Natural killer cell (primary cell): ENCODE data around the gene ZFP36L2. TPM values are rescaled to one million over a fixed set of nuclear protein-coding genes. Genes with fewer than 3 reads are reported as not detected.

Experiments
- ATAC-seq, 3 donors: fragments of 150-1000 bp in 2 of 3; fragments of 200-7000 bp in 1 of 3; cut with Tn5 transposase; 1 replicate in 1 of 3; 2 replicates in 2 of 3; pipeline ENCODE4 v1.10.0; 2021; ENCODE audit warnings: mild to moderate bottlenecking in 2 of 3, moderate library complexity in 2 of 3
- DNase-seq, 2 donors: peaks; one replicate each; pipeline versions ENCODE4 v3.0.0 to v3.0.0-alpha.2; 2013 to 2021; ENCODE audit warnings: mixed read lengths in 1 of 2
- H3K27ac ChIP-seq: one replicate; pipeline ENCODE4 v1.5.1; 2013; ENCODE audit warnings: mild to moderate bottlenecking, low read length
- H3K27me3 ChIP-seq: one replicate; pipeline ENCODE4 v1.6.1; 2013; ENCODE audit warnings: low read length; ENCODE audit not compliant: control insufficient read depth, insufficient read depth
- H3K36me3 ChIP-seq: one replicate; pipeline ENCODE4 v1.6.1; 2013; ENCODE audit warnings: low read length; ENCODE audit not compliant: control insufficient read depth, insufficient read depth
- H3K4me1 ChIP-seq: one replicate; pipeline ENCODE4 v1.6.1; 2013; ENCODE audit warnings: low read length; ENCODE audit not compliant: control insufficient read depth, insufficient read depth
- H3K4me3 ChIP-seq: one replicate; pipeline ENCODE4 v1.5.1; 2013; ENCODE audit warnings: low read length
- H3K9me3 ChIP-seq: one replicate; pipeline ENCODE4 v1.6.1; 2013; ENCODE audit warnings: low read length; ENCODE audit not compliant: control insufficient read depth, insufficient read depth
- H3K27ac Mint-ChIP-seq, 2 donors: one replicate each; pipeline ENCODE4 v1.8.0; 2022; ENCODE audit warnings: mild to moderate bottlenecking in 2 of 2, mixed read lengths in 2 of 2, moderate library complexity in 1 of 2
- H3K27me3 Mint-ChIP-seq, 2 donors: one replicate each; pipeline ENCODE4 v1.8.0; 2022; ENCODE audit warnings: low read depth in 2 of 2, mixed read lengths in 2 of 2
- H3K36me3 Mint-ChIP-seq: one replicate; pipeline ENCODE4 v1.8.0; 2022; ENCODE audit warnings: mixed read lengths
- H3K4me1 Mint-ChIP-seq, 2 donors: one replicate each; pipeline ENCODE4 v1.8.0; 2022; ENCODE audit warnings: mixed read lengths in 2 of 2
- H3K4me3 Mint-ChIP-seq: one replicate; pipeline ENCODE4 v1.8.0; 2022; ENCODE audit warnings: mild to moderate bottlenecking, moderate library complexity, mixed read lengths
- H3K9me3 Mint-ChIP-seq, 2 donors: one replicate each; pipeline ENCODE4 v1.8.0; 2022; ENCODE audit warnings: mixed read lengths in 2 of 2
- WGBS: methylation state at CpG from one replicate; pipeline ENCODE4 v1.1.7; 2013; ENCODE audit warnings: missing lambda C conversion rate; ENCODE audit not compliant: insufficient coverage; 5-methylcytosine and 5-hydroxymethylcytosine counted together
- intact Hi-C: fragments of 100-400 bp; cut with micrococcal nuclease; formaldehyde crosslinking; loops from one replicate; pipeline ENCODE4 v1.14.2; 2022
- total RNA-seq, 4 donors: library from RNA; stranded (reverse); fragments of 120-200 nt in 1 of 4; gene quantifications; one replicate each; pipeline versions ENCODE4 v1.2.3 to v1.2.4, GENCODE V29; 2013 to 2022
- TF ChIP-seq, protein P1 (sequence below): fragments of 200-600 bp; IDR thresholded peaks from one replicate; pipeline ENCODE4 v1.8.0; 2022; ENCODE audit warnings: antibody characterized with exemption

Gene ZFP36L2
- total RNA-seq, 3 donors from 2014 or later (not counting 1 experiment from before 2014, with no cell fraction given): 376 to 428 (median 418) TPM

DNA sequence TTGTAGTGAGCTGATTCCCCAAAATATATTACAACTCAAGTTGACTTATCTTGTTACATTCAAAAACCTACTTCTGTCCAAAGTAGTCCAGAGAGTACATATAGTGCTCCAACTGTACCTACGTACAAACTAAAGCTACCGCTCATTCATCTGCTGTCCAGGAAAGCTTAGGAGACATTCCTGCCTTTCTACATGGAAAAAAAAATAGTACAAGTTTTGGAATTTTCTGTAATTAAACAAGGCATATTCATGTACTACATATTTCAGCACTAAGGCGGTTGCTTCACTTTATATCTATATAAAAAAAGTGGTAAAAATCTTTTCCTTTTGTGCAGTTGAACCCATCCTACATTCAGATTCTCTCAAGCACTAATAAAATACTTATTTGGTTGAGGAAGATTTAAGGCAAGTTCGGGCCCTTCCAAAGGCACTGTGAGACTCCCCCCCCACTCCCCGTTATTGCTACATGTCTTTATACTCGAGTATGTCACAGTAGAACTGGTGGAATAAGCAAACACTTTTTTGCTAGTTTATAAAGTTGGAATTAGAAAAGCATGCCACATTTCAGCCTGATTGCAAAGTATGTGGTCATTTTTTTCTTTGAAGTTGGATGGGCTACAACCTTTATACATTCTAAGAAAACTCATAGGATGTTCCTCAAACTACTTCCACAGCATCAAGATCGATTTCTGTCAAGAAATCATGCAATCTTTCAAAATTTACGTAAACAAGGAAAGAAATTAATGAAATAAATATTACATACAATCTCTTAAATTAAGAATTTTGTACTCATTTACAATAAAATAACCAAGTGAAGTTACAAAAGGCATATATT is 3.7 kb downstream of the ZFP36L2 start:
- Mint-ChIP-seq H3K9me3 (no peaks in the 10 kb centered on the region), H3K36me3 (peaks cover 20% of the 10 kb centered on the region), H3K27me3 (peaks cover 0 to 4% of the 10 kb centered on the region in 2 donors), H3K27ac (peak overlapping the region; percentile 90 to 99), H3K4me1 (peaks cover 61 to 65% of the 10 kb centered on the region in 2 donors), H3K4me3 (peak overlapping the region; percentile 82)
- Histone ChIP-seq H3K4me3 (peak overlapping the region; percentile 92), H3K36me3 (peaks cover 36% of the 10 kb centered on the region), H3K27ac (peak overlapping the region; percentile 96), H3K4me1 (peaks cover 43% of the 10 kb centered on the region), H3K9me3 (no peaks in the 10 kb centered on the region), H3K27me3 (no peaks in the 10 kb centered on the region)
- TF ChIP-seq, protein P1, sequence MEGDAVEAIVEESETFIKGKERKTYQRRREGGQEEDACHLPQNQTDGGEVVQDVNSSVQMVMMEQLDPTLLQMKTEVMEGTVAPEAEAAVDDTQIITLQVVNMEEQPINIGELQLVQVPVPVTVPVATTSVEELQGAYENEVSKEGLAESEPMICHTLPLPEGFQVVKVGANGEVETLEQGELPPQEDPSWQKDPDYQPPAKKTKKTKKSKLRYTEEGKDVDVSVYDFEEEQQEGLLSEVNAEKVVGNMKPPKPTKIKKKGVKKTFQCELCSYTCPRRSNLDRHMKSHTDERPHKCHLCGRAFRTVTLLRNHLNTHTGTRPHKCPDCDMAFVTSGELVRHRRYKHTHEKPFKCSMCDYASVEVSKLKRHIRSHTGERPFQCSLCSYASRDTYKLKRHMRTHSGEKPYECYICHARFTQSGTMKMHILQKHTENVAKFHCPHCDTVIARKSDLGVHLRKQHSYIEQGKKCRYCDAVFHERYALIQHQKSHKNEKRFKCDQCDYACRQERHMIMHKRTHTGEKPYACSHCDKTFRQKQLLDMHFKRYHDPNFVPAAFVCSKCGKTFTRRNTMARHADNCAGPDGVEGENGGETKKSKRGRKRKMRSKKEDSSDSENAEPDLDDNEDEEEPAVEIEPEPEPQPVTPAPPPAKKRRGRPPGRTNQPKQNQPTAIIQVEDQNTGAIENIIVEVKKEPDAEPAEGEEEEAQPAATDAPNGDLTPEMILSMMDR: no peak
- DNase-seq: peak in 1 of 2 donors; percentile 51
- intact Hi-C loops: no loop called here
- WGBS: 0% methylated on average over 2 of the region's 8 CpGs
- no peak for ATAC-seq

DNA sequence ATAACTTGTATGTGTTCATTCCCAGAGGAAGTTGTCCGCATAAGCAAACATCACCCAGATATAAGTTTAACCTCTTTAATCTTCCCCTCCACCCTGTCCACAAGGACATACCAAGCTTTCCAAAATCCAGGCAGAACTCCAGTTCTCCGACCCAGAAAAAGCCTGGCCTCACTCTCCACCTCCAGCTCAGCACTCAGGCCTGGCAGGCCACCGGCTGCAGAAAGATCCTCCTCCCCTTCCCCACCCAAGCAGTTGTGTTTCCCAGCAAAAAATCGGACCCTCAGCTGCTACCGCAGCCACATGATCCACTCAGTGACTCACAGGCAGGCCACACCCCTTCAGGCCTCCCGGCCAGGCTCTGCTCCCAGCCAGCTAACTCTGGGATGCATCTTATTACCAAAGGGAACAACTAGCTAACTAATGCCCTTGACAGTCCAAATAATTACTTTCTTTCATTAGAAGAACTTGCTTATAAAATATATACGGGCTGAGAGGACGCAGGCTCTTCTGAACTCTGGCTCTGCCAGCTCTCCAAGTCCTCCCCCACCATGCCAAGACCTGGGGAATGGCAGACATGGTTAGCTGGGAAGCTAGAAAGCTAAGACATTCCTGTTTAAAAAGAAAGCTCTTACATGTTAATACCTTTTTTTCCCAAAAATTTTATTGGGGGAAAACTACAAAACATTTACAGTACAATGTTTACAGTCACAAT is 4.5 kb downstream of the ZFP36L2 start:
- WGBS: 0% methylated on average over 6 of the region's 8 CpGs

DNA sequence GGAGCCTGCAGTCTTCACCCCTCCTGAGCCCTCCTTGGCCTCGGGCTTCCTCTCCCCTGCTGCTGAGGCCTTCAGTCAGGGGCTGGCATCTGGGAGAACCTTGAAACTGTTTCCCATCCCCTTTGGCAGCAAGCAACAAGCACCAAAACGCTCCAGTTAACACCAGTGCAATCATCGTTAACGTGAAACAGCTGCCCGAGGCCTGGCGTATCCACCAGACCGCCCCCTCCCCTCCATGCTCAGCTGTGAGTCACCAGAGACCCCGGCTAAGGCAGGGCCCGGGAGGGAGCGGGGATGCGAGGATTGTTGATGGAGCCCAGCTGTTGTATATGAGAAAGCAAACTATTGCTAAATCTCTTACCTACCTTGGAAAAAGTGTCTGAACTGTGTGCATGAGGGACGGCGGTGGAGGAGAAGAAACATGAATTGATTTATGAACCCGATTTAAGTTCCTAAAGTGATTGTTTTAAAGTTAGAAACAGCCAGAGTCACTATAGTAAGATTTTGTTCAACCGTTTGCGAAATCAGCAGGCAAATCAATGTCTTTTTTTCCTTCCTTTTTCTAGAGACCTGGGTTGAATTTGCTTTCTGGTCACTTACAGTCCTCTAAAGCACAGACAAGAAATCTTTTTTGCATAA is 5.2 kb downstream of the ZFP36L2 start:
- TF ChIP-seq, protein P1: no peak
- Mint-ChIP-seq H3K9me3 (no peaks in the 10 kb centered on the region), H3K4me3 (peak overlapping the region; percentile 82), H3K36me3 (peaks cover 20% of the 10 kb centered on the region), H3K27me3 (peaks cover 0 to 4% of the 10 kb centered on the region in 2 donors), H3K4me1 (peaks cover 61 to 66% of the 10 kb centered on the region in 2 donors), H3K27ac (peak overlapping the region; percentile 90 to 99)
- DNase-seq (peak; percentile 29 to 48), ATAC-seq (no peak)
- peaks cover 36% of the 10 kb centered on the region for H3K36me3 ChIP-seq
- peaks cover 54% of the 10 kb centered on the region for H3K4me1 ChIP-seq
- no peaks in the 10 kb centered on the region for H3K9me3 ChIP-seq
- WGBS: 2% methylated on average over 14 of the region's 16 CpGs
- intact Hi-C loops: no loop called here
- H3K27me3 ChIP-seq: no peaks in the 10 kb centered on the region
- peak overlapping the region; percentile 92 for H3K4me3 ChIP-seq
- peak overlapping the region; percentile 96 for H3K27ac ChIP-seq

More for the DNA sequence above, 4.5 kb downstream of the ZFP36L2 start:
- H3K27me3 Mint-ChIP-seq: peaks cover 0 to 4% of the 10 kb centered on the region in 2 donors
- H3K36me3 Mint-ChIP-seq: peaks cover 20% of the 10 kb centered on the region
- peak overlapping the region; percentile 82 for H3K4me3 Mint-ChIP-seq
- Histone ChIP-seq H3K27me3 (no peaks in the 10 kb centered on the region), H3K4me1 (peaks cover 48% of the 10 kb centered on the region), H3K27ac (peak overlapping the region; percentile 96), H3K4me3 (peak overlapping the region; percentile 92), H3K9me3 (no peaks in the 10 kb centered on the region), H3K36me3 (peaks cover 36% of the 10 kb centered on the region)
- ATAC-seq (no peak), DNase-seq (peak; percentile 56 to 67)
- TF ChIP-seq, protein P1: no peak
- H3K4me1 Mint-ChIP-seq: peaks cover 61 to 66% of the 10 kb centered on the region in 2 donors
- peak overlapping the region; percentile 90 to 99 for H3K27ac Mint-ChIP-seq
- no peaks in the 10 kb centered on the region for H3K9me3 Mint-ChIP-seq
- intact Hi-C loops: no loop called here
